OCI-LY7 (cell line): ENCODE measurements around the gene SIN3B. TPM values are rescaled to one million over a fixed set of nuclear protein-coding genes. Genes with fewer than 3 reads are reported as not detected.
"Not testable (repeated sequence)": the region's sequence is repeated elsewhere in the genome, so short reads cannot be mapped to it uniquely, and the experiment has no call there.

Experiments used
- BruUV-seq: library from RNA; stranded (reverse); fragments of 400-500 nt; replicated peaks from 2 replicates; lab custom pipeline; 2021; lab: Mats Ljungman, UMichigan
- CTCF ChIA-PET: fragments of 300-600 bp; sonication (Branson Sonifier 250); formaldehyde crosslinking; loops from one replicate; lab custom pipeline; 2022; ENCODE audit warnings: antibody characterized with exemption; ENCODE audit not compliant: unreplicated experiment; lab: Charles Lee
- POLR2A ChIA-PET: fragments of 300-600 bp; sonication (Branson Sonifier 250); formaldehyde crosslinking; loops from one replicate; lab custom pipeline; 2022; ENCODE audit warnings: antibody characterized with exemption; lab: Charles Lee
- DNase-seq: peaks from one replicate; pipeline ENCODE4 v3.0.0-alpha.2; 2015; ENCODE audit warnings: low spot score
- H2AFZ ChIP-seq: fragments of 200-600 bp; sonication (generic), shearing (Covaris generic); 2 replicates; pipeline ENCODE4 v1.6.1; 2014; ENCODE audit warnings: mild to moderate bottlenecking, antibody characterized with exemption, low read length, moderate library complexity
- H3K27ac ChIP-seq: fragments of 200-600 bp; sonication (generic); 2 replicates; pipeline ENCODE4 v1.5.1; 2014; ENCODE audit warnings: mixed run types, low read depth, mild to moderate bottlenecking, moderate library complexity, low read length, inconsistent platforms; ENCODE audit not compliant: poor library complexity, severe bottlenecking
- H3K36me3 ChIP-seq: fragments of 200-600 bp; sonication (generic); 2 replicates; pipeline ENCODE4 v1.6.1; 2014; ENCODE audit warnings: mild to moderate bottlenecking, antibody characterized with exemption, low read length, moderate library complexity, mixed read lengths; ENCODE audit not compliant: insufficient read depth
- H3K4me1 ChIP-seq: fragments of 200-600 bp; sonication (generic); 2 replicates; pipeline ENCODE4 v1.5.1; 2014; ENCODE audit warnings: mild to moderate bottlenecking, low read length; ENCODE audit not compliant: insufficient read depth, poor library complexity, severe bottlenecking
- H3K4me2 ChIP-seq: fragments of 200-600 bp; sonication (generic); 2 replicates; pipeline ENCODE4 v1.6.1; 2014; ENCODE audit warnings: mild to moderate bottlenecking, low read length
- H3K4me3 ChIP-seq: fragments of 200-600 bp; sonication (generic); 2 replicates; pipeline ENCODE4 v1.5.1; 2014; ENCODE audit warnings: mild to moderate bottlenecking, low read depth, low read length; ENCODE audit not compliant: poor library complexity, severe bottlenecking
- H3K79me2 ChIP-seq: fragments of 200-600 bp; sonication (generic); 2 replicates; pipeline ENCODE4 v1.6.1; 2016; ENCODE audit warnings: low read depth, mild to moderate bottlenecking, low read length, moderate library complexity, mixed read lengths; ENCODE audit not compliant: insufficient read depth
- H3K9me2 ChIP-seq: fragments of 200-600 bp; sonication (generic); 2 replicates; pipeline ENCODE4 v1.6.1; 2016; ENCODE audit warnings: mild to moderate bottlenecking, low read length, mixed read lengths; ENCODE audit not compliant: insufficient read depth
- H3K9me3 ChIP-seq: fragments of 200-600 bp; sonication (generic); 2 replicates; pipeline ENCODE4 v1.6.1; 2014; ENCODE audit warnings: mild to moderate bottlenecking, mixed run types, low read length, mixed read lengths
- H4K20me1 ChIP-seq: fragments of 200-600 bp; sonication (generic); 2 replicates; pipeline ENCODE4 v1.6.1; 2014; ENCODE audit warnings: mild to moderate bottlenecking, antibody characterized with exemption, low read length, moderate library complexity, mixed read lengths; ENCODE audit not compliant: insufficient read depth
- EZH2phosphoT487 ChIP-seq: fragments of 200-600 bp; sonication (generic); IDR thresholded peaks from 2 replicates; pipeline ENCODE4 v1.6.1; 2018; ENCODE audit warnings: low read depth, borderline replicate concordance, mild to moderate bottlenecking, mixed run types, antibody characterized with exemption, low read length, moderate library complexity, mixed read lengths
- intact Hi-C: fragments of 100-400 bp; cut with micrococcal nuclease; formaldehyde crosslinking; loops from one replicate; pipeline ENCODE4 v1.10.0; 2022; ENCODE audit not compliant: unreplicated experiment
- total RNA-seq, 2 experiments: library from RNA; depleted of rRNA in 1 of 2; stranded (reverse); fragments of >200 nt in 1 of 2; shearing (Covaris generic) in 1 of 2; gene quantifications; 2 replicates each; pipeline ENCODE4 v1.2.3, GENCODE V29; 2014 to 2022
- TF ChIP-seq, protein P1 (sequence below): fragments of 200-600 bp; sonication (generic); conservative IDR thresholded peaks from 2 replicates; pipeline ENCODE4 v1.5.1; 2014; ENCODE audit warnings: mild to moderate bottlenecking, antibody characterized with exemption, low read length, moderate library complexity, mixed read lengths

SIN3B gene
- total RNA-seq, 2 experiments from 2014 or later: 19.4 to 45.4 TPM

- Histone ChIP-seq H3K4me3 (no peak overlapping the region), H3K4me1 (peaks cover 4% of the 10 kb centered on the region), H3K36me3 (peaks cover 64% of the 10 kb centered on the region), H3K4me2 (no peak overlapping the region), H3K9me2 (no peaks in the 10 kb centered on the region), H3K9me3 (no peaks in the 10 kb centered on the region), H3K27ac (no peak overlapping the region), H2AFZ (no peak overlapping the region), H4K20me1 (no peaks in the 10 kb centered on the region), H3K79me2 (no peaks in the 10 kb centered on the region)
- TF ChIP-seq, protein P1, sequence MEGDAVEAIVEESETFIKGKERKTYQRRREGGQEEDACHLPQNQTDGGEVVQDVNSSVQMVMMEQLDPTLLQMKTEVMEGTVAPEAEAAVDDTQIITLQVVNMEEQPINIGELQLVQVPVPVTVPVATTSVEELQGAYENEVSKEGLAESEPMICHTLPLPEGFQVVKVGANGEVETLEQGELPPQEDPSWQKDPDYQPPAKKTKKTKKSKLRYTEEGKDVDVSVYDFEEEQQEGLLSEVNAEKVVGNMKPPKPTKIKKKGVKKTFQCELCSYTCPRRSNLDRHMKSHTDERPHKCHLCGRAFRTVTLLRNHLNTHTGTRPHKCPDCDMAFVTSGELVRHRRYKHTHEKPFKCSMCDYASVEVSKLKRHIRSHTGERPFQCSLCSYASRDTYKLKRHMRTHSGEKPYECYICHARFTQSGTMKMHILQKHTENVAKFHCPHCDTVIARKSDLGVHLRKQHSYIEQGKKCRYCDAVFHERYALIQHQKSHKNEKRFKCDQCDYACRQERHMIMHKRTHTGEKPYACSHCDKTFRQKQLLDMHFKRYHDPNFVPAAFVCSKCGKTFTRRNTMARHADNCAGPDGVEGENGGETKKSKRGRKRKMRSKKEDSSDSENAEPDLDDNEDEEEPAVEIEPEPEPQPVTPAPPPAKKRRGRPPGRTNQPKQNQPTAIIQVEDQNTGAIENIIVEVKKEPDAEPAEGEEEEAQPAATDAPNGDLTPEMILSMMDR: no peak
- no peak for TF ChIP-seq EZH2phosphoT487
- no peak for DNase-seq
- ChIA-PET CTCF (no interaction called here), POLR2A (no interaction called here)
- intact Hi-C loops: no loop called here
- no TSS peak for BruUV-seq
Measured at GRCh38 chr19:16874250-16874977, 45.2 kb downstream of the SIN3B start.

DNA sequence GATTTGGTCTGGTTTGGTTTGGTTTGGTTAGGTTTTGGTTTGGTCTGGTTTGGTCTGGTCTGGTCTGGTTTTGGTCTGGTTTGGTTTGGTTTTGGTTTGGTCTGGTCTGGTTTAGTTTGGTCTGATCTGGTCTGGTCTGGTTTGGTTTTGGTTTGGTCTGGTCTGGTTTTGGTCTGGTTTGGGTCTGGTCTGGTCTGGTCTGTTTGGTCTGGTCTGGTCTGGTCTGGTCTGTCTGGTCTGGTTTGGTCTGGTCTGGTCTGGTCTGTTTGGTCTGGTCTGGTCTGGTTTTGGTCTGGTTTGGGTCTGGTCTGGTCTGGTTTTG is 45.7 kb downstream of the SIN3B start:
- peaks cover 66% of the 10 kb centered on the region for H3K36me3 ChIP-seq
- H3K4me3 ChIP-seq, DNase-seq, H3K9me2 ChIP-seq, H3K4me1 ChIP-seq, H3K9me3 ChIP-seq, CTCF ChIA-PET, H3K27ac ChIP-seq, POLR2A ChIA-PET, H3K79me2 ChIP-seq, H4K20me1 ChIP-seq, intact Hi-C loops, BruUV-seq, H3K4me2 ChIP-seq, H2AFZ ChIP-seq: not testable (repeated sequence)

DNA sequence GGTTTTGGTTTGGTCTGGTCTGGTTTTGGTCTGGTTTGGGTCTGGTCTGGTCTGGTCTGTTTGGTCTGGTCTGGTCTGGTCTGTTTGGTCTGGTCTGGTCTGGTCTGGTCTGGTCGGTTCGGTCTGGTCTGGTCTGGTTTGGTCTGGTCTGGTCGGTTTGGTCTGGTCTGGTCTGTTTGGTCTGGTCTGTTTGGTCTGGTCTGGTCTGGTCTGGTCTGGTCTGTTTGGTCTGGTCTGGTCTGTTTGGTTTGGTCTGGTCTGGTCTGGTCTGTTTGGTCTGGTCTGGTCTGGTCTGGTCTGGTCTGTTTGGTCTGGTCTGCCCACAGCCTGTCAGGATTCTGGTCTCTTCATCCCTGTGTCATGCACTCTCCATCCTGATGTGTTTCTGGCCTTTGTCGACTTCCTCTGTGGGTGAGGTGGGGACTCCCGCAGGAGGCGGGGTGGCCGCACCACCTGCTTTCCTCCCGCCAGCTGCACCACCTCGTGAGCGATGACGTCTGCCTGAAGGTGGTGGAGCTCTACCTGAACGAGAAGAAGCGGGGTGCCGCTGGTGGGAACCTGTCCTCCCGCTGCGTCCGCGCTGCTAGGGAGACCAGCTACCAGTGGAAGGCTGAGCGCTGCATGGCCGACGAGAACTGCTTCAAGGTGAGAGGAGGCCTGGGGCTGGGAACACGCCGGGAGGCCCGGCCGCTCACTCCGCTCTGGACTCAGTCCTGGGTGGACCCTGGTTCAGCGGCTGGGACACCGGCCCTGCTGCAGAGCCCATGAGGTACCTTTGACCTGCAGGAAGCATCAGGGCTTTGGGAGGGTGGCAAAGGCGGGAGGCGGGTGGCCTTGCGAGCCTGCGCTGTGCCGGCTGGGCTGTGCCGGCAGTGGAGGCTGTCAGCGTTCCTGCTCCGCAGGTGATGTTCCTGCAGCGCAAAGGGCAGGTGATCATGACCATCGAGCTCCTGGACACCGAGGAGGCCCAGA is 46.7 kb downstream of the SIN3B start:
- peak; percentile 47 for DNase-seq
- H2AFZ ChIP-seq: no peak overlapping the region
- H3K36me3 ChIP-seq: peaks cover 68% of the 10 kb centered on the region
- no peak overlapping the region for H3K4me3 ChIP-seq
- no peaks in the 10 kb centered on the region for H3K9me3 ChIP-seq
- peaks cover 4% of the 10 kb centered on the region for H3K4me1 ChIP-seq
- intact Hi-C loops: no loop called here
- POLR2A ChIA-PET: interaction anchor here (0.6 kb wide), 2 partner anchors 58 to 534 kb away, joined by 3 to 10 read pairs; no protein-coding TSS in a partner anchor
- no peak overlapping the region for H3K27ac ChIP-seq
- no peaks in the 10 kb centered on the region for H3K79me2 ChIP-seq
- no peaks in the 10 kb centered on the region for H3K9me2 ChIP-seq
- TF ChIP-seq EZH2phosphoT487: no peak
- TF ChIP-seq, protein P1: no peak
- no TSS peak for BruUV-seq
- CTCF ChIA-PET: no interaction called here
- H4K20me1 ChIP-seq: no peaks in the 10 kb centered on the region
- no peak overlapping the region for H3K4me2 ChIP-seq
